NCI-H2227 (cell line): Measurements from ENCODE around the gene LMOD1.
"Not testable (repeated sequence)": the region's sequence is repeated elsewhere in the genome, so short reads cannot be mapped to it uniquely, and the experiment has no call there.

Source experiments
- DNase-seq: peaks from one replicate; lab custom pipeline; 2025; ENCODE audit not compliant: unreplicated experiment; lab: John Stamatoyannopoulos, UW

The LMOD1 gene

DNA sequence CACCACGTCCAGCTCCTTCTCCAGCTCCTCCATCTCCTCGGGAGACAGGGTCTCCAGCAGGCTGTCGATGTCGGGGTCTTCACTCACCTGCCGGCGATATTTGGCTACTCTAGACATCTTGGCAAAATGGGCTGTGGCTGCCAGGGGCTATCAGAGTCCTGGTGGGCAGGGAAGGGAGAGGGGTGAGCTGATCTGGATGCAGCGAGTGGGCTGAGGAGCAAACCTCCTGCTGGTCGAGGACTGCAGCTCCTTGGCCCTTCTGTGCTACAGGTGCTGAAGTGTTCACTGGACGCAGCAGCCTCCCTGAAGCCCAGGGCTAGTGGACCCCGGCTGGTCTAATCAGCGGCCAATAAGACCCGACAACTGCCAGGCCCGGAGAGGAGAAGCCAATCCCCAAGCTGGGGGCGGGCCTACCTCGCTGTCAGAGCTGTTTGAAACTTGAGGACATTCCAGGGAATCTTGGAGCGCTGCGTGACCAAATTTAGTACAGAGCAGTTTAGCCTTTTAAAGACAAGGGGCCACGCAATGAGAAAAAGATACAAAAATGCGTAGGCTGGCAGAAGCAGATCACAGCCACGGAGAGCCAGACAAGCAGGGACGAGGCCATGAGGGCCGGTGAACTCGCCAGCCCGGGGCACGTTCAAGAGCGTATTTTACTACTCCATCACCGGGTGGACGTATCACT is at the start of gene LMOD1:
Gene LMOD1 (minus strand): TSS at position 325 of the 685 bp plus-strand sequence. CDS start 208 bp downstream, at position 117.
- peak; percentile 80 for DNase-seq

DNA sequence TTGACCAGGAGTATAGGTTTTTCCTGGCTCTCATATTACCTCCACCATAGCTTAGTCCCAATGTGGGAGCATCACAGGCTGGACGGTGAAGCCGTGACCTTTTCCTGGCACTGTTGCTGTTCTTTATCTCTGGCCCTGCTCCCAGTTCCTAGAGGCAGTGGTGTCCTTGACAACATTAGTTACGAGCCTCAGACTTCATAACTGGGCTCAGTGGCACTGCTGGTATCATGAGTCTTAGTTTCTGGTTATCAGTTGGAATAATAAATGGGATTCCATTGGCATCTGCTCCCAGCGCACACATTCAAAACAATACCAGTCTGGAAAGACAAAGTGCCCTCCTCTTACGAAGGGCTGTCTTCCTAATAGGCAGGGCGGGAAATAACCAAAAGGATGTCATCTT is 44.1 kb upstream of the LMOD1 start:
- DNase-seq = no peak

- DNase-seq = no peak
Observed at GRCh38 chr1:201989354-201990128, 43.2 kb upstream of the LMOD1 start.

- no peak for DNase-seq
Observed at GRCh38 chr1:201988601-201989000, 42.3 kb upstream of the LMOD1 start.

- DNase-seq = no peak
Observed at GRCh38 chr1:201985355-201985754, 39.0 kb upstream of the LMOD1 start.

GRCh38 chr1:201984446-201984845 is 38.1 kb upstream of the LMOD1 start:
- DNase-seq = no peak

DNA sequence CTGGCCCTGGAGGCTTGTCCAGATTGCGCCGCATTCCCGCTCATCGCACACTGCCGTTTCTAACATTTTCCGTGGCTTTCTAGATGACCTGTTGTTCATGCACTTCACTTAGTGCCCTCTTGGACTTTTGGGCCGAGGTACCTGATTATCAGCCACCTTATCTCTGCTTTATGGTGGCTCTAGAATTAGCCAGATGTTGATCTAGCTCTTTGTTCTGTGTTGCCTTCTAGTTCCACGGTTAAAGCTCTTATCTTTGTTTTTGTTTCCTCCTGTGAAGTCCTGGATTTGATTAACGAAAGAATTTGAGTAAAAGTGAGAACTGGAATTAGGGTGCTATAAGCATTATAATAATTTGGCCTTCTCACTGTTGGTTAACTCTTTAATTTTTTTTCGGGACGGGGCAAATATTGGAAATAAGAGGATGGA is 37.0 kb upstream of the LMOD1 start:
- DNase-seq = no peak

DNA sequence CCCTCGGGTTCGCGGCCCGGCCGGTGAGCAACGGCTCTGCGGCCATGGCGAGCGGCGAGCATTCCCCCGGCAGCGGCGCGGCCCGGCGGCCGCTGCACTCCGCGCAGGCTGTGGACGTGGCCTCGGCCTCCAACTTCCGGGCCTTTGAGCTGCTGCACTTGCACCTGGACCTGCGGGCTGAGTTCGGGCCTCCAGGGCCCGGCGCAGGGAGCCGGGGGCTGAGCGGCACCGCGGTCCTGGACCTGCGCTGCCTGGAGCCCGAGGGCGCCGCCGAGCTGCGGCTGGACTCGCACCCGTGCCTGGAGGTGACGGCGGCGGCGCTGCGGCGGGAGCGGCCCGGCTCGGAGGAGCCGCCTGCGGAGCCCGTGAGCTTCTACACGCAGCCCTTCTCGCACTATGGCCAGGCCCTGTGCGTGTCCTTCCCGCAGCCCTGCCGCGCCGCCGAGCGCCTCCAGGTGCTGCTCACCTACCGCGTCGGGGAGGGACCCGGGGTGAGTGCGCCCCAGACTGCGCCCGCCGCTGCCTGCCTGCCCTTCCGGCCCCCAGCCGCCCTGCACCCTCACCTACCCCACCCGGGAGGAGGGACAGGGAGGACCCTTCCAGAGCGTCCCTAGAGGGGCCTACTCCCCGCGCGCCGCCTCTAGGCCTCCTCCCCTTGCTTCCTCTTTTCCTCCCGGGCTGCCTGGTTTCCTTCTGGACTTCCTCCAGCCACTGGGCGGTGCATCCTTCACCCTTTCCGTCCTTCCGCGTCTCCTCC is 36.5 kb upstream of the LMOD1 start, which contains the start of gene RNPEP:
Gene RNPEP (plus strand): TSS at position 26 of the 757 bp plus-strand sequence. CDS start 19 bp downstream, at position 45.
- DNase-seq = peak; percentile 76

- DNase-seq = peak; percentile 73
Observed at GRCh38 chr1:201982082-201982622, 35.8 kb upstream of the LMOD1 start.

DNA sequence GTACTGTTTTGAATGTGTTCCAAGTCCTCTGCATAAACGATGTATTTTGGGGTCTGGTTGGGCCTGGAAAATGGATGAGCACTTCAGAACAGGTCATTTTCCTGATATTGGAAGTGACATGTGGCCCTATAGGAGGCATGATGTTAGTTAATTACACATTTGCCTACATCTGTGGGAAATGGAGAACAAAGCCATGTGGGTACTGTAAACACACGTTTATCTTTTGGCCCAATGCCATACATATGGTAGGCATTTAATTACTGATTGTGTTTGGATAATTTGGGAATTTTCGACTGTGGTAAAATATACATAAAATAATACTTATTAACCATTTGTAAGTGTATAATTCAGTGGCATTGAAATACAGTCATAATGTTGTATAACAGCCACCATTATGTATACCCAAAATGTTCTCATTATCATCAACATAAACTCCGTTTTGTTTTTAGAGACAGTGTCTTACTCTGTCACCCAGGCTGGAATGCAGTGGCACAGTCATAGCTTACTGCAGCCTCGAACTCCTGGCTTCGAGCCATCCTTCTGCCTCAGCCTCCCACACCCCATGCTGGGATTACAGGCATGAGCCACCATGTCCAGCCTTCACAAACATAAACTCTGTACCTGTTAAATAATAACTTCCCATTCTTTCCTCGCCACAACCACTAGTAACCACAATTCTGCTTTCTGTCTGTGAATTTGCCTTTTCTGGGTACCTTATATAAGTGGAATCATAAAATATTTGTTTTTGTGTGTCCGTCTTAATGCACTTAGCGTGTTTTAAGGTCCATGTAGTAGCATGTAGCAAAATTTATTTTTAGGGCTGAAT is 24.2 kb upstream of the LMOD1 start:
- DNase-seq = no peak

- DNase-seq = no peak
Observed at GRCh38 chr1:201968202-201968925, 22.0 kb upstream of the LMOD1 start.

GRCh38 chr1:201966171-201966570 is 19.8 kb upstream of the LMOD1 start:
- DNase-seq = no peak

DNA sequence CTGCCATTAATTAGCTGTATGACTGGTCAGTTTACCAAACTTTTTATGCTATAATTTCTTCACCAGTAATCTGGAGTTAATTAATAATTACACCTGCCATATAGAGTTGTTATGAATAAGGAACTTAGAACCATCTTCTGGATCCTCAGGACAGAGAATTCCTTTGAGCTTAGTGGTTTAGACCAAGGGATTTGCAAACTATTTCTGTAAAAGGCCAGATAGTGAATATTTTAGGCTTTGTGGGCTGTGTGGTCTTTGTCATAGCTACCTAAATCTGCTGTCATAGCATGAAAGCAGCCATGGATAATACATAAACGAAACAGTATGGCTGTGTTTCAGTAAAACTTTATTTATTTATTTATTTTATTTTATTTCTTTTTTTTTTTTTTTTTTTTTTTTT is 17.9 kb upstream of the LMOD1 start:
- DNase-seq = no peak

DNA sequence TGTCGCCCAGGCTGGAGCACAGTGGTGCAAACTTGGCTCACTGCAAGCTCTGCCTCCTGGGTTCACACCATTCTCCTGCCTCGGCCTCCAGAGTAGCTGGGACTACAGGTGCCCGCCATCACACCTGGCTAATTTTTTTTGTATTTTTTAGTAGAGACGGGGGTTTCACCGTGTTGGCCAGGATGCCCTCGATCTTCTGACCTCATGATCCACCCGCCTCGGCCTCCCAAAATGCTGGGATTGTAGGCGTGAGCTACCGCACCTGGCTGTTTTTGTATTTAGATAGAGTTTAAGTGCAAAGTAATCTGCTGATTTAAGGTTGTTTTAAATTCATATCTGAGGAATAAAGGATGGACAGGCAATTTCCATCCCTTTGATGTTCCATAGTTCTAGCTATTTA is 16.0 kb upstream of the LMOD1 start:
- DNase-seq = not testable (repeated sequence)

DNA sequence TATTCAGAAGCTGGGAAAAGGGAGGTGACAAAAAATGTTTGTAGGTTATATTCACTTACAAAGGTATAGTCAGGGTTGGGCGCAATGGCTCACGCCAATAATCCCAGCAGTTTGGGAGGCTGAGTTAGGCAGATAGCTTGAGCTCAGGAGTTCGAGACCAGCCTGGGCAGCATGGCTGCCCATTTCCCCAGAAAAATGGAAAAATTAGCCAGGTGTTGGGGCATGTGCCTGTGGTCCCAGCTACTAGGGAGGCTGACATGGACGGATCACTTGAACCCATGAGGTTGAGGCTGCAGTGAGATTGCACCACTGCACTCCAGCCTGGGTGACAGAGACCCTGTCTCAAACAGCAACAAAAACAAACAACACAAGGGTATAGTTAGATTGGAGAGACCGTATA is 12.0 kb upstream of the LMOD1 start:
- DNase-seq = no peak

DNA sequence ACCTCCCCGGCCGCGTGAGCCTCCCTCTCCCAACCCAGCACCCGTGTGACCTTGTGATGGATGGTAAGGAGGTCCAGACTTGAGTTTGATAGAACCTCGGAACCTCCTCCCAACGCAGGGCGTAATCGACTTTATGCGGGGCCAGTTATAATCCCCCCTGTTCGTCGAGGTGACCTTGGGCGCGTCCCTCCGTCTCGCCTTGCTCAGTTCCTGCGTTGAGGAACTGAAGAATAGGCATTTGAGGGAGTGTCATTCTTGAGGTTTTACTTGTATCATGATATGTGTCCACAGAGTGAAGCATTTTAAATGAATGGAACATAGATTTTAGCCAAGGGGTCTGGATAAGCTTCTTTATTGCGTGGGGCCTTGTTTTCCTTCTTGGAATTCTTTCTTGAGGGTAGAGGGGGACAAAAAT is 9.4 kb upstream of the LMOD1 start:
- no peak for DNase-seq

- DNase-seq = peak; percentile 98
Observed at GRCh38 chr1:201955009-201955728, 8.8 kb upstream of the LMOD1 start, which contains the start of gene TIMM17A. TSS of gene TIMM17A (plus strand) at chr1:201955503. CDS start at chr1:201955527, 24 bp downstream.

DNA sequence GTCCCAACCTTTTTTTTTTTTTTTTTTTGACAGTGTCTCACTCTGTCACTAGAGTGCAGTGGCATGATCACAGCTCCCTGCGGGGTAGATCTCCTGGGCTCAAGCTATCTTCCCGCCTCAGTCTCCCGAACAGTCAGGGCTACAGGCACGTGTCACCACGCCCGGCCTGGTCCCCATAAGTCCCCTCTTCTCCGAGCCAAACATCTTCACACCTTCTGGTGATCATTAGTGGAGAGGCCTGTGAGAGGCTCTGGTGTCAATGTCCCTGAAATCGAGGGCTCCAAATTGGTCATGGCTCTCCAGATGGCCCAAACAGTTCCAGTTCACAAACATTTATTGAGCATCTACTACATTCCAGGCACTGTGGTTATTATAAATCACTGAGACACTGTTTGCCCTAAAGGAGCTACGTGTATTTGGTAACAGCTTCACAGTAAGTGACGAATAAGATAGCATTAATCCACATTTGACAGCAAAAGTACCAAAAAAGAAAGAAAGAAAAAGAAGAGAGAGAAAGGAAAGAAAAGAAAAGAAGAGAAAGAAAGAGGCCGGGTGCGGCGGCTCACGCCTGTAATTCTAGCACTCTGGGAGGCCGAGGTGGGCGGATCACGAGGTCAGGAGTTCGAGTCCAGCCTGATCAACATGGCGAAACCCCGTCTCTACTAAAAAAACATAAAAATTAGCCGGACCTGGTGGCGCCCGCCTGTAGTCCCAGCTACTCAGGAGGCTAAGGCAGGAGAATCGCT is 8.1 kb upstream of the LMOD1 start:
- no peak for DNase-seq
